H1 (cell line): ENCODE results near the gene ASCL1. TPM values are rescaled to one million over a fixed set of nuclear protein-coding genes. Genes with fewer than 3 reads are reported as not detected.

Experiments used
- CTCF ChIA-PET: fragments of 300-600 bp; sonication (Branson Sonifier 250); formaldehyde crosslinking; loops from one replicate; lab custom pipeline; 2021; ENCODE audit not compliant: partially characterized antibody; lab: Charles Lee
- POLR2A ChIA-PET: fragments of 300-600 bp; sonication (Branson Sonifier 250); formaldehyde crosslinking; loops from one replicate; lab custom pipeline; 2021; ENCODE audit warnings: inconsistent platforms; ENCODE audit not compliant: partially characterized antibody; lab: Charles Lee
- DNase-seq, 2 experiments: peaks; one replicate each; pipeline versions ENCODE4 v3.0.0 to v3.0.0-alpha.2; 2010 to 2022; ENCODE audit warnings: low spot score in 2 of 2, low read depth in 1 of 2, mixed read lengths in 1 of 2
- FAIRE-seq: peaks from 2 replicates; lab custom pipeline; 2011; peaks lifted over from hg19 to GRCh38; lab: Jason Lieb, UNC
- H2AFZ ChIP-seq: 2 replicates; pipeline ENCODE4 v1.8.1; 2012; ENCODE audit warnings: low read length, inconsistent platforms
- H2AK5ac ChIP-seq: 2 replicates; pipeline ENCODE4 v1.6.1; 2013; ENCODE audit warnings: low read depth, low read length
- H2BK120ac ChIP-seq: replicated peaks from 2 replicates; pipeline ENCODE3; 2013; ENCODE audit warnings: low read depth, low read length, inconsistent platforms
- H2BK12ac ChIP-seq: 2 replicates; pipeline ENCODE4 v1.6.1; 2013; ENCODE audit warnings: low read depth, low read length
- H2BK15ac ChIP-seq: 2 replicates; pipeline ENCODE4 v1.6.1; 2013; ENCODE audit warnings: low read length
- H2BK20ac ChIP-seq: 2 replicates; pipeline ENCODE4 v1.6.1; 2013; ENCODE audit warnings: low read length
- H2BK5ac ChIP-seq: 2 replicates; pipeline ENCODE4 v1.6.1; 2013; ENCODE audit warnings: low read depth, low read length
- H3K14ac ChIP-seq: 2 replicates; pipeline ENCODE4 v1.6.1; 2013; ENCODE audit warnings: inconsistent platforms; ENCODE audit not compliant: insufficient read length
- H3K18ac ChIP-seq: 2 replicates; pipeline ENCODE4 v1.6.1; 2013; ENCODE audit warnings: low read length; ENCODE audit errors: extremely low read depth
- H3K23ac ChIP-seq: 2 replicates; pipeline ENCODE4 v1.6.1; 2013; ENCODE audit warnings: inconsistent platforms; ENCODE audit not compliant: insufficient read length
- H3K23me2 ChIP-seq: 2 replicates; pipeline ENCODE4 v1.6.1; 2013; ENCODE audit warnings: low read depth, low read length
- H3K27ac ChIP-seq: 2 replicates; pipeline ENCODE4 v1.6.1; 2011; ENCODE audit warnings: low read depth, low read length, inconsistent platforms
- H3K27me3 ChIP-seq, 4 experiments: replicated peaks in 1 of 4; 1 replicate in 1 of 4; 2 replicates in 3 of 4; pipeline versions ENCODE4 v1.6.1 to v1.8.1; 2011 to 2013; ENCODE audit warnings: low read length in 3 of 4, mild to moderate bottlenecking in 3 of 4, inconsistent platforms in 2 of 4, mixed read lengths in 2 of 4, moderate library complexity in 1 of 4; ENCODE audit not compliant: control insufficient read depth in 3 of 4, insufficient read depth in 3 of 4; ENCODE audit errors: extremely low read depth in 1 of 4
- H3K36me3 ChIP-seq, 4 experiments: 2 replicates each; pipeline versions ENCODE4 v1.6.1 to v1.8.1; 2011 to 2013; ENCODE audit warnings: mild to moderate bottlenecking in 4 of 4, low read length in 3 of 4, moderate library complexity in 2 of 4, control low read depth in 1 of 4, inconsistent platforms in 1 of 4; ENCODE audit not compliant: insufficient read depth in 4 of 4, control insufficient read depth in 2 of 4
- H3K4ac ChIP-seq: replicated peaks from 2 replicates; pipeline ENCODE3; 2013; ENCODE audit warnings: low read length, low read depth, mixed read lengths, inconsistent platforms; ENCODE audit not compliant: insufficient read length
- H3K4me1 ChIP-seq, 4 experiments: replicated peaks in 1 of 4; 1 replicate in 1 of 4; 2 replicates in 3 of 4; pipeline versions ENCODE4 v1.6.1 to v1.8.1; 2011 to 2013; ENCODE audit warnings: low read length in 3 of 4, inconsistent platforms in 2 of 4, mixed read lengths in 1 of 4; ENCODE audit not compliant: insufficient read depth in 4 of 4, control insufficient read depth in 3 of 4
- H3K4me2 ChIP-seq, 2 experiments: 2 replicates each; pipeline versions ENCODE4 v1.6.1 to v1.8.1; 2011 to 2013; ENCODE audit warnings: low read depth in 2 of 2, low read length in 2 of 2, control low read depth in 1 of 2, inconsistent platforms in 1 of 2, mild to moderate bottlenecking in 1 of 2; ENCODE audit not compliant: insufficient read depth in 1 of 2
- H3K4me3 ChIP-seq, 4 experiments: fragments of 200-600, 300-600 bp in 1 of 4; sonication (generic), shearing (Covaris generic), sonication (Bioruptor Twin) in 1 of 4; 2 replicates each; pipeline versions ENCODE4 v1.5.1 to v1.8.1; 2011 to 2016; ENCODE audit warnings: low read length in 4 of 4, low read depth in 3 of 4, control low read depth in 2 of 4, inconsistent platforms in 2 of 4, mild to moderate bottlenecking in 2 of 4, mixed read lengths in 1 of 4, moderate library complexity in 1 of 4; ENCODE audit not compliant: insufficient read depth in 2 of 4; ENCODE audit errors: extremely low read depth in 1 of 4
- H3K56ac ChIP-seq: replicated peaks from 2 replicates; pipeline ENCODE3; 2013; ENCODE audit warnings: low read depth, mild to moderate bottlenecking, mixed read lengths, low read length, inconsistent platforms; ENCODE audit not compliant: insufficient read length
- H3K79me1 ChIP-seq: 2 replicates; pipeline ENCODE4 v1.6.1; 2013; ENCODE audit warnings: low read depth, low read length, control low read depth
- H3K79me2 ChIP-seq, 2 experiments: 2 replicates each; pipeline versions ENCODE4 v1.6.1 to v1.8.1; 2012 to 2013; ENCODE audit warnings: low read length in 2 of 2, mild to moderate bottlenecking in 2 of 2, inconsistent platforms in 1 of 2; ENCODE audit not compliant: insufficient read depth in 2 of 2, control insufficient read depth in 1 of 2
- H3K9ac ChIP-seq, 4 experiments: replicated peaks in 1 of 4; 1 replicate in 1 of 4; 2 replicates in 3 of 4; pipeline versions ENCODE4 v1.6.1 to v1.8.1; 2011 to 2013; ENCODE audit warnings: low read depth in 3 of 4, low read length in 3 of 4, control low read depth in 2 of 4, mild to moderate bottlenecking in 2 of 4, moderate library complexity in 2 of 4, inconsistent platforms in 1 of 4; ENCODE audit errors: extremely low read depth in 1 of 4
- H3K9me3 ChIP-seq, 2 experiments: 2 replicates each; pipeline versions ENCODE4 v1.6.1 to v1.8.1; 2012 to 2013; ENCODE audit warnings: mild to moderate bottlenecking in 2 of 2, moderate library complexity in 2 of 2, control low read depth in 1 of 2, inconsistent platforms in 1 of 2, low read depth in 1 of 2, low read length in 1 of 2, mixed read lengths in 1 of 2; ENCODE audit not compliant: insufficient read depth in 2 of 2
- H4K20me1 ChIP-seq, 2 experiments: replicated peaks in 1 of 2; 2 replicates each; pipeline versions ENCODE3 to v1.8.1; 2011 to 2013; ENCODE audit warnings: inconsistent platforms in 2 of 2, low read length in 2 of 2, mild to moderate bottlenecking in 1 of 2; ENCODE audit not compliant: insufficient read depth in 2 of 2, control insufficient read depth in 1 of 2
- H4K5ac ChIP-seq: 2 replicates; pipeline ENCODE4 v1.6.1; 2013; ENCODE audit warnings: low read length, low read depth, mixed read lengths, inconsistent platforms; ENCODE audit not compliant: insufficient read length
- H4K8ac ChIP-seq: 2 replicates; pipeline ENCODE4 v1.8.0; 2013; ENCODE audit warnings: mild to moderate bottlenecking, moderate library complexity, low read length, inconsistent platforms; ENCODE audit not compliant: insufficient read depth; ENCODE audit errors: extremely low read depth
- H4K91ac ChIP-seq: replicated peaks from 2 replicates; pipeline ENCODE3; 2013; ENCODE audit warnings: low read length, mixed read lengths, inconsistent platforms; ENCODE audit not compliant: insufficient read length
- CBX5 ChIP-seq: fragments of 300-800, 300-1000 bp; sonication (generic); IDR thresholded peaks from 2 replicates; pipeline ENCODE4 v1.7.1; 2016; ENCODE audit warnings: antibody characterized with exemption, low read length, low read depth
- EP300 ChIP-seq, 2 experiments: IDR thresholded peaks; 1 replicate in 1 of 2; 2 replicates in 1 of 2; pipeline ENCODE4 v1.6.1; 2011 to 2012; ENCODE audit warnings: low read depth in 2 of 2, low read length in 2 of 2, mild to moderate bottlenecking in 2 of 2, borderline replicate concordance in 1 of 2, inconsistent platforms in 1 of 2, moderate library complexity in 1 of 2
- GTF2F1 ChIP-seq: IDR thresholded peaks from 2 replicates; pipeline ENCODE4 v1.6.1; 2012; ENCODE audit warnings: low read depth, low read length, improper control_type of control experiment, borderline replicate concordance
- HDAC2 ChIP-seq, 2 experiments: fragments of 300-600 bp in 1 of 2; sonication (generic) in 1 of 2; IDR thresholded peaks; 2 replicates each; pipeline ENCODE4 v1.6.1; 2011 to 2012; ENCODE audit warnings: low read depth in 2 of 2, low read length in 2 of 2, mild to moderate bottlenecking in 2 of 2, moderate library complexity in 2 of 2, borderline replicate concordance in 1 of 2, inconsistent platforms in 1 of 2
- KDM1A ChIP-seq: fragments of 200-600, 300-600 bp; sonication (generic); IDR thresholded peaks from 2 replicates; pipeline ENCODE4 v1.7.1; 2016; ENCODE audit warnings: mild to moderate bottlenecking, low read length, borderline replicate concordance
- MAFK ChIP-seq: IDR thresholded peaks from 2 replicates; pipeline ENCODE4 v1.6.1; 2012; ENCODE audit warnings: low read depth, mild to moderate bottlenecking, improper control_type of control experiment, low read length
- RNF2 ChIP-seq: fragments of 200-900, 300-1000 bp; sonication (generic); IDR thresholded peaks from 2 replicates; pipeline ENCODE4 v1.7.1; 2016; ENCODE audit warnings: borderline replicate concordance, low read depth, mild to moderate bottlenecking, antibody characterized with exemption, low read length; ENCODE audit not compliant: poor library complexity, severe bottlenecking; ENCODE audit errors: missing control alignments
- SRF ChIP-seq: IDR thresholded peaks from 2 replicates; pipeline ENCODE4 v1.6.1; 2011; ENCODE audit warnings: mild to moderate bottlenecking, low read depth, low read length, moderate library complexity
- SUZ12 ChIP-seq: fragments of 200-600 bp; sonication (generic); IDR thresholded peaks from 2 replicates; pipeline ENCODE4 v1.6.1; 2012; ENCODE audit warnings: mild to moderate bottlenecking, inconsistent platforms, low read length, moderate library complexity, mixed read lengths
- TAF7 ChIP-seq: optimal IDR thresholded peaks from 2 replicates; pipeline ENCODE3; 2011; ENCODE audit warnings: low read depth, mild to moderate bottlenecking, inconsistent platforms, low read length, moderate library complexity, borderline replicate concordance
- YY1 ChIP-seq: IDR thresholded peaks from 2 replicates; pipeline ENCODE4 v1.6.1; 2011; ENCODE audit warnings: low read depth, mild to moderate bottlenecking, low read length
- WGBS, 2 experiments: shearing (Covaris generic) in 1 of 2; methylation state at CpG; one replicate each; pipeline versions ENCODE4 v1.1.6 to v1.1.7; 2013 to 2015; ENCODE audit warnings: low lambda C conversion rate in 2 of 2, mixed read lengths in 2 of 2, inconsistent platforms in 1 of 2, low coverage in 1 of 2, missing lambda C conversion rate in 1 of 2; ENCODE audit not compliant: insufficient replicate concordance in 2 of 2, insufficient coverage in 1 of 2, insufficient read length in 1 of 2; ENCODE audit errors: extremely low coverage in 1 of 2, missing lambda C conversion rate in 1 of 2; 5-methylcytosine and 5-hydroxymethylcytosine counted together
- polyA plus RNA-seq, 7 experiments: library from polyadenylated mRNA; depleted of rRNA in 3 of 7; stranded (reverse) in 5 of 7; unstranded in 2 of 7; fragments of >200 nt in 5 of 7; fragments of 200-250 nt in 2 of 7; gene quantifications; 1 replicate in 5 of 7; 2 replicates in 1 of 7; 4 replicates in 1 of 7; pipeline versions ENCODE4 v1.2.1 to v1.2.3, GENCODE V29; 2011 to 2013; ENCODE audit warnings: missing spikeins in 2 of 7, mixed read lengths in 2 of 7
- total RNA-seq: library from RNA; stranded (reverse); fragmentation: NEBNext Ultra II Directional; extraction: Animal tissue kit (Norgen Biotek cat#: 25700); gene quantifications from 2 replicates; pipeline ENCODE4 v1.2.1, GENCODE V29; 2021

Gene ASCL1
- total and polyA plus RNA-seq, 2 of the 8 experiments (the other 6 are each of a cell fraction or from before 2014, with no cell fraction given): 0.12 TPM; not detected in 1

DNA sequence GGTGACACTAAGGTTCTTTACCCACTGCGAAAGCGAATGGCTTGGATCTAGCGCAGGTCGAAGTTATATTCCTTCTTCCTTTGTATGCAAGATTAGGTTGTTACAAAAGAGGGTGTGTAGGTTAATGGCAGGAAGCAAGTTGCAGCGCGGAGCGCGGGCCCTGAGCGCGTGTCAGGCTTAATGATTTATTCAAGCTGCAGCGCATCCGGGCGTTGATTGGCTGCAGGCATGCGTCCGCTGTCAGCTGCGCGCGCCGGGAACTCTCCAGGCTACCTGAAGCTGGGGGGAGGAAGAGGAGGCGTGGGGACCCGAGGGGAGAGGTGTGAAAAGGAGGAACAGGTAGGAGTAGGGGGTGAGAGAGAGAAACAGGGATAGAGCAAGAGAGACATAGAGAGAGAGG is 7.4 kb downstream of the ASCL1 start:
- 3% methylated on average over 21 of the region's 21 CpGs; no CpG with 5 or more reads in 1 of the 2 experiments for WGBS, 2 experiments
- peak overlapping the region; percentile 19 to 58 (median 35); a peak in 5 of 8 replicates for H3K4me3 ChIP-seq
- no peak overlapping the region for H3K27ac ChIP-seq
- H3K79me2 ChIP-seq: no peaks in the 10 kb centered on the region
- H3K4ac ChIP-seq: no peak overlapping the region
- no peak overlapping the region for H2AK5ac ChIP-seq
- ChIA-PET CTCF (interaction anchor here (0.7 to 5.6 kb wide), 6 partner anchors 10 to 668 kb away, joined by 3 to 37 read pairs (median 4); no protein-coding TSS in a partner anchor), POLR2A (no interaction called here)
- H3K36me3 ChIP-seq: peaks cover 0 to 7% (median 0%) of the 10 kb centered on the region in 4 experiments; a peak in 1 of 8 replicates
- H4K20me1 ChIP-seq: peaks cover 12 to 27% of the 10 kb centered on the region in 2 experiments
- no peak overlapping the region for H2BK120ac ChIP-seq
- H3K9ac ChIP-seq: no peak overlapping the region
- H4K91ac ChIP-seq: no peak overlapping the region
- peaks cover 62 to 87% (median 82%) of the 10 kb centered on the region in 4 experiments for H3K27me3 ChIP-seq
- peaks cover 0 to 15% (median 7%) of the 10 kb centered on the region in 4 experiments; a peak in 4 of 7 replicates for H3K4me1 ChIP-seq
- peak overlapping the region; percentile 76 to 89 for H3K4me2 ChIP-seq
- H2AFZ ChIP-seq: no peak overlapping the region
- FAIRE-seq: no peak
- H3K23ac ChIP-seq: no peak overlapping the region
- no peak overlapping the region for H3K18ac ChIP-seq
- no peak overlapping the region for H3K14ac ChIP-seq
- peak in 1 of 2 experiments; percentile 69 for DNase-seq
- no peak overlapping the region for H2BK12ac ChIP-seq
- H2BK15ac ChIP-seq: no peak overlapping the region
- H4K5ac ChIP-seq: no peak overlapping the region
- no peaks in the 10 kb centered on the region for H3K79me1 ChIP-seq
- peaks cover 13% of the 10 kb centered on the region for H3K23me2 ChIP-seq
- no peak overlapping the region for H4K8ac ChIP-seq
- H2BK20ac ChIP-seq: no peak overlapping the region
- H3K56ac ChIP-seq: no peak overlapping the region
- H2BK5ac ChIP-seq: no peak overlapping the region
- H3K9me3 ChIP-seq: peaks cover 8 to 12% of the 10 kb centered on the region in 2 experiments; a peak in 3 of 4 replicates
- no peak for TF ChIP-seq SRF
- TF ChIP-seq TAF7: no peak
- peak in 1 of 2 experiments; percentile 75; a peak in 1 of 4 replicates for TF ChIP-seq HDAC2 (IDR thresholded peaks at IDR 0.05; ENCODE audit: borderline replicate concordance in 1 of 2, low read depth in 2 of 2, low read length in 2 of 2)
- TF ChIP-seq KDM1A: no peak
- peak; percentile 75 for TF ChIP-seq RNF2
- TF ChIP-seq SUZ12: peak; percentile 51; the same call in 1 of the 2 replicates
- no peak for TF ChIP-seq CBX5
- TF ChIP-seq EP300 (IDR thresholded peaks at IDR 0.05; ENCODE audit: borderline replicate concordance in 1 of 2, low read depth in 2 of 2, low read length in 2 of 2): no peak
- no peak for TF ChIP-seq YY1
- no peak for TF ChIP-seq GTF2F1
- TF ChIP-seq MAFK: no peak; the same call in 1 of the 2 replicates
